Myocyte (in vitro differentiated cells): Measurements from ENCODE around the gene POLR1B. TPM values are rescaled to one million over a fixed set of nuclear protein-coding genes. Genes with fewer than 3 reads are reported as not detected.
"Not testable (repeated sequence)": the region's sequence is repeated elsewhere in the genome, so short reads cannot be mapped to it uniquely, and the experiment has no call there.

ENCODE experiments used
- DNase-seq: peaks from one replicate; pipeline ENCODE4 v3.0.0-alpha.2; 2012; ENCODE audit warnings: low read depth
- total RNA-seq: library from RNA; depleted of rRNA; stranded (reverse); fragments of >200 nt; gene quantifications from 2 replicates; pipeline ENCODE4 v1.2.3, GENCODE V29; 2014

Gene POLR1B
- total RNA-seq, 1 donor from 2014 or later: 14.0 TPM

GRCh38 chr2:112539306-112539705, 3.0 kb upstream of the POLR1B start:
- DNase-seq: no peak

DNA sequence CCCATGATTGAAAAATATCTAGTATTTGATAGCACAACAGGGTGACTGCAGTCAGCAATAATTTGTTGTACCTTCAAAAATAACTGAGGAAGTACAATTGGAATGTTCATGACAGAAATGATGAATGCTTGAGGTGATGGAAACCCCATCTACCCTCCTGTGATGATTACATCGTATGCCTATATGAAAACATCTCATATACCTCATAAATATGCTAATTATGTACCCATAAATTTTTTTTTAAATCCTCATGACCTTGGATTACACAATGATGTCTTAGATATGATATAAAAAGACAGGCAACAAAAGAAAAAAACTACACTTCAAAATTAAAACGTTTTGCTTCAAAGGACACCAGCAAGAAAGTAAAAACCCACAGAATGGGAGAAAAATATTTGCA, 1.4 kb upstream of the POLR1B start:
- no peak for DNase-seq

GRCh38 chr2:112541315-112542122, 746 bp upstream of the POLR1B start:
- peak; percentile 83 for DNase-seq

- DNase-seq: peak; percentile 10
Observed at GRCh38 chr2:112542984-112543661, 858 bp downstream of the POLR1B start.

DNA sequence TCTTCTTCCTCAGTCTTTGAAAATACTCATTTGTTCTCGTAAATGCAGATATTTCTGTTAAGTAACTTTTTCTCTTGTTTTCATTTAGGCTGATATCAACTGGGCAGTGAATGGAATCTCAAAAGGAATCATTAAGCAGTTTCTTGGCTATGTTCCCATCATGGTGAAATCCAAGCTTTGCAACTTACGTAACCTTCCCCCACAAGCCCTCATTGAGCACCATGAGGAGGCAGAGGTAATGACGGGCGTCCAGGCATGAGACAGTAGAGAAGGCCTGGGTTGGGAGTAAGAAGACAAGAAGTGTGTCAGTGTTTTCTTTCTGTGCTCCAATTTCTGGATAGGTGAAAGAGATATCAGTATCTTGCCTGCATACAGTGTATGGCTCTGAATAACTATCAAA, 5.1 kb downstream of the POLR1B start:
- no peak for DNase-seq

DNA sequence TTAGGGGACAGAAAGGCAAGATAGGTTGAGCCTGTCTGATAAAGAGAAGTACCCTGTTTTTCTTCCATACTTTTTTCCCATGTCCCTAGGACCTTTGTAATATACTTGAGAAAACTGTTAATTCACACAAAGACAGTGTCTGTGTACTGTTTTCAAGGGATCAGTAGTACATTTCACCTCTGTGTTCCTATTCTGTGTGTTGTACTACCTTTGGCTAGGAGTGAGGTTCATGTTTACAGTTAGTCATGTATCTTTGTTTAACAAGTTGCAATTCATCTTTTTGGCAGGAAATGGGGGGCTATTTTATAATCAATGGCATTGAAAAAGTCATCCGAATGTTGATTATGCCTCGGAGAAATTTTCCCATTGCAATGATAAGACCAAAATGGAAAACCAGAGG, 6.7 kb downstream of the POLR1B start:
- no peak for DNase-seq

GRCh38 chr2:112566104-112566503, 23.8 kb downstream of the POLR1B start:
- DNase-seq: no peak

GRCh38 chr2:112566508-112566907, 24.2 kb downstream of the POLR1B start:
- not testable (repeated sequence) for DNase-seq

GRCh38 chr2:112572005-112572404, 29.7 kb downstream of the POLR1B start:
- no peak for DNase-seq

DNA sequence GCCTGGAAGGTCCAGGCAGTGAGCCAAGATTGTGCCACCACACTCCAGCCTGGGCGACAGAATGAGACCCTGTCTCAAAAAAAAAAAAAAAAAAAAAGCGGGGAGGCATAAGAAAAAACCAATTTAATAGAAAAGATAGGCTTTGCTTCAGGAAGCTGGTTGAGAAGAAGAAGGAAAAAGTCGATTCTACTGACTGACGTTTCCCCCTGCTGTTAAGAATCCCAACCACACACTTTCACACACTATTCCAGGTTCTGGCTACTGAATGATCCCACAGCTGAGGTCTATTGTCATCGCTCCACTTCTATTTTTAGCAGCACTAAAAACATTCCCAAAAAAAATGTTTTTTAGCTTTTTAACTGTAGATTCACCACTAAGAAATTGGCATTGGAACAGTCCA, 35.5 kb downstream of the POLR1B start:
- DNase-seq: peak; percentile 72

GRCh38 chr2:112579241-112579640, 37.0 kb downstream of the POLR1B start:
- DNase-seq: peak; percentile 56

DNA sequence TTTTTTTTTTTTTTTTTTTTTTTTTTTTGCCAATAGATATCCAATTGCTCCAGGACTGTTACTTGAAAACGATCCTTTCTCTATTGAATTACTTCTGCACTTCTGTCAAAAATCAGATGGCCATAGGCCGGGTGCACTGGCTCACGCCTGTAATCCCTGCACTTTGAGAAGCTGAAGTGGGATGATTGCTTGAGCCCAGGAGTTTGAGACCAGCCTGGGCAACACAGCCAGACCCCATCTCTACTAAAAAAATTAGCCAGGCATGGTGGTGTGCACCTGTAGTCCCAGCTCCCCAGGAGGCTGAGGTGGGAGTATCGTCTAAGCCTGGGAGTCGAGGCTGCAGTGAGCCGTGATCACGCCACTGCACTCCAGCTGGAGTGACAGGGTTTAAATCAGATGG, 37.8 kb downstream of the POLR1B start:
- no peak for DNase-seq

GRCh38 chr2:112582314-112582746, 40.1 kb downstream of the POLR1B start:
- peak; percentile 78 for DNase-seq

DNA sequence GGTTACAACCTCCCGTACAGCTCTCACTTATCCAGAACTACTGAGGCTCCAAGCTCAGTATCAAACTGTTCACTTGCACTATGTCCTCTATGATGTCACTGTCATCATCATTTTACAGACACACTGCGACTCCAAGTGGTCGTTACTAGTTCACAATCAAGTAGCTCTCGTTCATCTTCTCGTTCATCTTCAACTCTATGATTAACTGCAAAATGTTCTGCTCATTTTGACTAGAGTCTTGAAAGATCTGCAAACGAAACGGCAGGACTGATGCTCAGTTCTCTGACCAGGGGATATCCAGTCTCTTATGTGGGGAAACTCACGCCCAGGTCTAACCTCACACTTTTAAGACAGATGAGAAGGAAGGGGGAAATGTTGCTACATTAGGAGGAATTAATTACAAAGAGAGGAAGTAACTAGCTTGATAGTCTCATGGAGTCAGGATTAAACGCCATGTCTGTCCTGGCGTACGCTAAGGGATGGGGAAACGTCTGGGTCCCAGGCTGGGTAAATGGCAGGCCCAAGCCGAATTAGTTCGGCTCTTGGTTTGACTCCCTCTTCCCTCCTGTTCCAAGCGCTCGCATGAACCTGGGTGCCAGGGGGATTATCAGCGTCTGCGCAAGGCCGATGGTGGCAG, 41.4 kb downstream of the POLR1B start:
- peak; percentile 65 for DNase-seq

DNA sequence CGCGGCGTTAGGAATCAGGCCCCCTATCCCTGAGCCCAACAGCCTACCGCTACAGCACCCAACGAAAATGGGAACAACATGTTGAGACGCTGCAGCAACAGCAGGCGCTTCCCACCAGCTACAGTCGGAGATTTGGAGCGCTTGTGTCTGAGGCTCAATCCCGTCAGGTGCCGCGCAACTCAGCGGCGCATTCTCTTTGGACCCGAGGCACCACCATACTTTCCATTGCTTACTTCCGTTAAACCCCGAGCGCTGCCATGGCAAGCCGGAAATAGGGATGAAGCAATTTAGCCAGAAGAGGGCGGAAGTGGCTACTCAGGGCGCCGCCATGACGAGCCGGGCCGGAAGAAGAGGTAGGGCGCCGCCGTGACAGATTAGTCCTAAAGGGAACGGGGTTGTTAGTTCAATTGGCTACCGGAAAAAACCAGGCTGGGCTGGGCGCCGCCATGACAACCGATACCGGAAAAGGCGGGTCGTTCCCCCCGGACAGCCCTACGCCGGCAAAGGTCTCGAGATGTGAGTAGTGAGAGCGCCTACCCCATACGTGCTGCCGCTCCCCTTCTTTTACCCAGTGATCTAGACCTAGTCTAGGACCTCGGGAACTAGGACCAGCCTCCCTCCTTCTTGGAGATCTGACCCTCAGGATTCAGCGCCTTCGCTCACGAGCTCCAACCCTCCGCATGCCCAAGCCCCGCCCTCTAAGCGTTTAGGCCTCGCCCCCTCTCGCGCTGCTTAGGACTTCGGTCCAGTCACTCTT, 42.0 kb downstream of the POLR1B start, which contains the start of gene CHCHD5:
Gene CHCHD5 (plus strand): TSS at position 476 of the 757 bp plus-strand sequence. CDS start 39 bp downstream, at position 515.
- DNase-seq: peak; percentile 98

DNA sequence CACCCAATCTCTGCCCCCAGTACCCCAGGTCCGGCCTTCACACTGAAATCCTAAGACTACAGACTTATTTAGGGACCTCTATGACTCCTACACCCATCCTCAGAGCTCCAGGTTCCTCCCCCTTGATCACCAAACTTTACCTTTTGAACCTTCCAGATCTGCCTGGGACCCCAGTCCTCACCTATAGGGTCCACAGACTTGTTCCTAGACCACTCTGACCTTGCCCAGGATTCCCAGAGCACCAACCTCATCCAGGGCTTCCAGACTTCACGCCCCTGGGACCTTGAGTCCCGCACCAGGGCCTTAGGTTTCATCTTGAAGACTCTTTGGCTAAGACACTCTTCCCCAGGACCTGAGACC, 42.6 kb downstream of the POLR1B start:
- no peak for DNase-seq

DNA sequence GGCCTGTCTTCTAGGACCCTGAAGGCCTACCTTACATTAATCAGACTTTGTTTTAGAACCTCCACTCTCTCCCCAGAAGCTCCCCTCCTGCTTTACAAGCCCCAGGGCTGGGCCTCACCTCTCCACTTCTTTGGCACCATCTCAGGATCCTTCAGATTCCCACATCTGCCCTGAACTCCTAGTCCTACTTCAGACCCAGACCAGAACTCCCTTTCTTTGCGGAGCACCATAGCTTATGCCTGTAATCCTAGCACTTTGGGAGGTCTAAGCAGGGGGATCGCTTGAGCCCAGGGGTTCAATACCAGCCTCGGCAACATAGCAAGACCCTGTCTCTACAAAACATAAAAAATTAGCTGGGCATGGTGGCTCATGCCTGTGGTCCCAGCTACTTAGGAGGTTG, 43.1 kb downstream of the POLR1B start:
- no peak for DNase-seq

- no peak for DNase-seq
Observed at GRCh38 chr2:112585873-112586464, 43.7 kb downstream of the POLR1B start.

GRCh38 chr2:112588611-112589045, 46.4 kb downstream of the POLR1B start:
- peak; percentile 94 for DNase-seq

DNA sequence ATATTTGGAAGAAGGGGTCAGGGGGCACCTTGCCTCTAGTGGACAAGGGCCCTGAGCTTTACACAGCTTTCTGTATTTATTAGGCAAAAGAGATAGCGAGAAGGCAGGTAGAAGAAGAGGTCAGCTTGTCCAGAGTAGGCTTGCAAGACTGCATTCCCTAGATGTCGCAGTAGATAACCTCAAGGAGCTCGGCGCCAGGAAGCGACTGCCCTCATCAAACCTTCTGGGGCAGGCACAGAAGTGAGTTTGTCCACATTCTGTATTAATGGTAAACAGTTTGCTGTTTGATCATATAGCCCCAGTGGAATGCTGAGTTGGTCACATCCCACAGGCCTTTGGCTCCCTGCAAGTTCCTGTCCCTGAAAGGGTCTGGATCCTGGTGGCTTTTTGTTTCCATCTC, 49.1 kb downstream of the POLR1B start:
- DNase-seq: no peak

GRCh38 chr2:112593736-112594135, 51.5 kb downstream of the POLR1B start:
- no peak for DNase-seq
